Breast epithelium (tissue), 4 donors: ENCODE data around the gene NUDT2. TPM values are rescaled to one million over a fixed set of nuclear protein-coding genes. Genes with fewer than 3 reads are reported as not detected.
"Not testable (repeated sequence)": the region's sequence is repeated elsewhere in the genome, so short reads cannot be mapped to it uniquely, and the experiment has no call there.

Experiments used
- DNase-seq, 2 donors: peaks; one replicate each; pipeline ENCODE4 v3.0.0-alpha.2; 2019; ENCODE audit warnings: low spot score in 2 of 2
- H3K27ac ChIP-seq, 2 donors: fragments of 200-600 bp; sonication (generic) in 1 of 2; one replicate each; pipeline ENCODE4 v1.5.1; 2016 to 2019; ENCODE audit warnings: mild to moderate bottlenecking in 1 of 2
- H3K27me3 ChIP-seq, 2 donors: fragments of 200-600 bp; sonication (generic) in 1 of 2; one replicate each; pipeline versions ENCODE4 v1.5.1 to v1.6.0; 2017 to 2019; ENCODE audit warnings: control low read depth in 1 of 2, mild to moderate bottlenecking in 1 of 2
- H3K36me3 ChIP-seq: fragments of 200-600 bp; one replicate; pipeline ENCODE4 v1.5.1; 2019
- H3K4me1 ChIP-seq, 2 donors: fragments of 200-600 bp; sonication (generic); one replicate each; pipeline ENCODE4 v1.5.1; 2016 to 2019; ENCODE audit warnings: control low read depth in 1 of 2
- H3K4me3 ChIP-seq, 3 donors: fragments of 200-600 bp; sonication (generic); 1 replicate in 2 of 3; 2 replicates in 1 of 3; pipeline ENCODE4 v1.5.1; 2016 to 2019; ENCODE audit warnings: mild to moderate bottlenecking in 3 of 3, moderate library complexity in 2 of 3
- H3K9me3 ChIP-seq, 2 donors: fragments of 200-600 bp; sonication (generic) in 1 of 2; one replicate each; pipeline ENCODE4 v1.5.1; 2016 to 2019; ENCODE audit warnings: control low read depth in 1 of 2
- CTCF ChIP-seq, 3 donors: fragments of 450-650 bp; IDR thresholded peaks; one replicate each; pipeline ENCODE4 v1.5.1; 2016 to 2017; ENCODE audit warnings: antibody characterized with exemption in 3 of 3, mild to moderate bottlenecking in 3 of 3, moderate library complexity in 3 of 3
- POLR2A ChIP-seq: fragments of 450-650 bp; IDR thresholded peaks from one replicate; pipeline ENCODE4 v1.6.1; 2016; ENCODE audit warnings: antibody characterized with exemption, mild to moderate bottlenecking, moderate library complexity
- POLR2AphosphoS5 ChIP-seq, 3 donors: sonication (generic); formaldehyde crosslinking; IDR thresholded peaks; one replicate each; pipeline ENCODE4 v1.6.1; 2017; ENCODE audit warnings: antibody characterized with exemption in 3 of 3
- intact Hi-C: fragments of 100-400 bp; cut with DNase I; formaldehyde crosslinking; loops from one replicate; pipeline ENCODE4 v1.15.1; 2023; ENCODE audit warnings: low total_unique reads
- total RNA-seq, 3 donors: library from RNA; depleted of rRNA; stranded (reverse); fragments of >200 nt; gene quantifications; one replicate each; pipeline ENCODE4 v1.1.0, GENCODE V29; 2016

Gene NUDT2
- total RNA-seq, 3 donors from 2014 or later: 20.0 to 22.0 (median 21.6) TPM

- Histone ChIP-seq H3K4me1 (no peaks in the 10 kb centered on the region), H3K9me3 (no peaks in the 10 kb centered on the region), H3K27ac (no peak overlapping the region), H3K36me3 (no peaks in the 10 kb centered on the region), H3K27me3 (no peaks in the 10 kb centered on the region), H3K4me3 (no peak overlapping the region)
- intact Hi-C loops: no loop called here
- DNase-seq: no peak
- TF ChIP-seq POLR2A (no peak), POLR2AphosphoS5 (IDR thresholded peaks at IDR 0.05) (no peak), CTCF (IDR thresholded peaks at IDR 0.05) (no peak)
Observed at GRCh38 chr9:34362614-34363214, 33.3 kb downstream of the NUDT2 start.

- no peak for TF ChIP-seq POLR2AphosphoS5 (IDR thresholded peaks at IDR 0.05)
- TF ChIP-seq CTCF (IDR thresholded peaks at IDR 0.05): no peak
- no peak for TF ChIP-seq POLR2A
- no peaks in the 10 kb centered on the region for H3K27me3 ChIP-seq
- no peaks in the 10 kb centered on the region for H3K4me1 ChIP-seq
- DNase-seq: no peak
- no peaks in the 10 kb centered on the region for H3K36me3 ChIP-seq
- intact Hi-C loops: no loop called here
- no peak overlapping the region for H3K27ac ChIP-seq
- H3K9me3 ChIP-seq: no peaks in the 10 kb centered on the region
- no peak overlapping the region for H3K4me3 ChIP-seq
Observed at GRCh38 chr9:34363619-34364351, 34.4 kb downstream of the NUDT2 start.

GRCh38 chr9:34365282-34365681 lies 35.9 kb downstream of the NUDT2 start:
- Histone ChIP-seq H3K9me3 (no peaks in the 10 kb centered on the region), H3K4me3 (no peak overlapping the region), H3K27ac (no peak overlapping the region), H3K36me3 (no peaks in the 10 kb centered on the region), H3K27me3 (no peaks in the 10 kb centered on the region), H3K4me1 (no peaks in the 10 kb centered on the region)
- TF ChIP-seq POLR2A (no peak), CTCF (IDR thresholded peaks at IDR 0.05) (no peak), POLR2AphosphoS5 (IDR thresholded peaks at IDR 0.05) (no peak)
- DNase-seq: no peak
- intact Hi-C loops: no loop called here

GRCh38 chr9:34366365-34366764 lies 37.0 kb downstream of the NUDT2 start:
- intact Hi-C loops: no loop called here
- Histone ChIP-seq H3K27me3 (no peaks in the 10 kb centered on the region), H3K27ac (no peak overlapping the region), H3K36me3 (no peaks in the 10 kb centered on the region), H3K4me1 (no peaks in the 10 kb centered on the region), H3K9me3 (no peaks in the 10 kb centered on the region), H3K4me3 (no peak overlapping the region)
- TF ChIP-seq POLR2A: no peak
- TF ChIP-seq POLR2AphosphoS5 (IDR thresholded peaks at IDR 0.05): no peak
- no peak for TF ChIP-seq CTCF (IDR thresholded peaks at IDR 0.05)
- DNase-seq: no peak

- H3K27ac ChIP-seq, DNase-seq, H3K4me1 ChIP-seq, H3K4me3 ChIP-seq, H3K36me3 ChIP-seq, intact Hi-C loops, H3K9me3 ChIP-seq, H3K27me3 ChIP-seq: not testable (repeated sequence)
Observed at GRCh38 chr9:34367751-34368410, 38.5 kb downstream of the NUDT2 start.

GRCh38 chr9:34368796-34369195 lies 39.4 kb downstream of the NUDT2 start:
- H3K9me3 ChIP-seq, DNase-seq, H3K4me3 ChIP-seq, H3K27ac ChIP-seq, H3K36me3 ChIP-seq, H3K27me3 ChIP-seq, intact Hi-C loops, H3K4me1 ChIP-seq: not testable (repeated sequence)
